Transverse colon (tissue), 3 donors: ENCODE data around the gene ZNF148.

Experiments used
- EP300 ChIP-seq: sonication (generic); formaldehyde crosslinking; IDR thresholded peaks from one replicate; pipeline ENCODE4 v1.6.1; 2017; ENCODE audit warnings: antibody characterized with exemption, low read depth
- POLR2A ChIP-seq: fragments of 450-650 bp; IDR thresholded peaks from one replicate; pipeline ENCODE4 v1.6.1; 2016; ENCODE audit warnings: antibody characterized with exemption, mild to moderate bottlenecking, moderate library complexity
- TF ChIP-seq, protein P1 (sequence below), 5 experiments: fragments of 200-600 bp in 3 of 5; fragments of 450-650 bp in 2 of 5; sonication (generic) in 3 of 5; IDR thresholded peaks; 1 replicate in 2 of 5; 2 replicates in 3 of 5; pipeline ENCODE4 v1.5.1; 2016 to 2017; ENCODE audit warnings: antibody characterized with exemption in 5 of 5, inconsistent platforms in 3 of 5, mild to moderate bottlenecking in 2 of 5, moderate library complexity in 1 of 5

DNA sequence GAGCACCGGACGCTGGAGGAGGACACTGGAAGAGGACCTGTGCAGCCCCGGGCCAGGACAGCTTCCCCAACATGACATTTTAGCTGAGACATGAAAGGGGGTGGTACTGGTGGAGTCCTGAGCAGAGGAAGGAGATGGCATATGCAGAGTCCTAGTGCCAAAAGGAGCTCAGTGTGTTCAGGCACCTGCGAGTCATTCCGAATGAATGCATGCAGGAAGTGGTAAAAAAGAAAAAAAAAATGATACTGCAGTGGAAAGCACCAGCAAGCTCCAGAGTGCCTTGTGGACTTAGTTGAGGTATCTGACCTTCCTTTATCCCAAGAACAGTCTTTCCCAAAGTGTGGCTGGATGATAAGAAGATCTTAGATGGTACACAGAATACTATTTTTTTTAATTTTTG is 6.6 kb upstream of the ZNF148 start:
- TF ChIP-seq, protein P1, sequence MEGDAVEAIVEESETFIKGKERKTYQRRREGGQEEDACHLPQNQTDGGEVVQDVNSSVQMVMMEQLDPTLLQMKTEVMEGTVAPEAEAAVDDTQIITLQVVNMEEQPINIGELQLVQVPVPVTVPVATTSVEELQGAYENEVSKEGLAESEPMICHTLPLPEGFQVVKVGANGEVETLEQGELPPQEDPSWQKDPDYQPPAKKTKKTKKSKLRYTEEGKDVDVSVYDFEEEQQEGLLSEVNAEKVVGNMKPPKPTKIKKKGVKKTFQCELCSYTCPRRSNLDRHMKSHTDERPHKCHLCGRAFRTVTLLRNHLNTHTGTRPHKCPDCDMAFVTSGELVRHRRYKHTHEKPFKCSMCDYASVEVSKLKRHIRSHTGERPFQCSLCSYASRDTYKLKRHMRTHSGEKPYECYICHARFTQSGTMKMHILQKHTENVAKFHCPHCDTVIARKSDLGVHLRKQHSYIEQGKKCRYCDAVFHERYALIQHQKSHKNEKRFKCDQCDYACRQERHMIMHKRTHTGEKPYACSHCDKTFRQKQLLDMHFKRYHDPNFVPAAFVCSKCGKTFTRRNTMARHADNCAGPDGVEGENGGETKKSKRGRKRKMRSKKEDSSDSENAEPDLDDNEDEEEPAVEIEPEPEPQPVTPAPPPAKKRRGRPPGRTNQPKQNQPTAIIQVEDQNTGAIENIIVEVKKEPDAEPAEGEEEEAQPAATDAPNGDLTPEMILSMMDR (IDR thresholded peaks at IDR 0.05): no peak
- no peak for TF ChIP-seq POLR2A
- no peak for TF ChIP-seq EP300
